WTC11 (cell line): ENCODE data around the gene INAFM2. TPM values are rescaled to one million over a fixed set of nuclear protein-coding genes. Genes with fewer than 3 reads are reported as not detected.

Experiments used
- ATAC-seq: fragments of 200-7000 bp; cut with Tn5 transposase; 2 replicates; pipeline ENCODE4 v1.10.0; 2021; ENCODE audit warnings: mild to moderate bottlenecking, moderate library complexity
- CTCF ChIA-PET: fragments of 300-600 bp; sonication (Branson Sonifier 250); formaldehyde crosslinking; loops from one replicate; lab custom pipeline; 2021; ENCODE audit warnings: antibody characterized with exemption; lab: Charles Lee
- POLR2A ChIA-PET: fragments of 350-600 bp; sonication (Branson Sonifier 250); formaldehyde crosslinking; loops from one replicate; lab custom pipeline; 2021; ENCODE audit warnings: antibody characterized with exemption; lab: Charles Lee
- DNase-seq: peaks from one replicate; pipeline ENCODE4 v3.0.0; 2021; ENCODE audit warnings: low spot score
- H3K27ac Mint-ChIP-seq: 2 replicates; pipeline ENCODE4 v1.8.0; 2021; ENCODE audit warnings: mixed read lengths
- H3K27me3 Mint-ChIP-seq: 2 replicates; pipeline ENCODE4 v1.8.0; 2021; ENCODE audit warnings: low read depth, mild to moderate bottlenecking, moderate library complexity, mixed read lengths
- H3K36me3 Mint-ChIP-seq: 2 replicates; pipeline ENCODE4 v1.8.0; 2021; ENCODE audit warnings: mixed read lengths
- H3K4me1 Mint-ChIP-seq: 2 replicates; pipeline ENCODE4 v1.8.0; 2022; ENCODE audit warnings: mixed read lengths
- H3K4me3 Mint-ChIP-seq: 2 replicates; pipeline ENCODE4 v1.8.0; 2021; ENCODE audit warnings: mild to moderate bottlenecking, moderate library complexity, mixed read lengths
- H3K9me3 Mint-ChIP-seq: 2 replicates; pipeline ENCODE4 v1.8.0; 2021; ENCODE audit warnings: mixed read lengths
- CREB1 ChIP-seq: sonication (generic); formaldehyde crosslinking; IDR thresholded peaks from 2 replicates; pipeline ENCODE4 v1.8.0; 2023; ENCODE audit warnings: mild to moderate bottlenecking, missing genetic modification reagents
- CREM ChIP-seq: sonication (generic); formaldehyde crosslinking; IDR thresholded peaks from 2 replicates; pipeline ENCODE4 v1.8.1; 2022; ENCODE audit warnings: mild to moderate bottlenecking, missing genetic modification reagents, moderate library complexity
- ETV6 ChIP-seq: sonication (generic); formaldehyde crosslinking; IDR thresholded peaks from 2 replicates; pipeline ENCODE4 v1.8.1; 2022; ENCODE audit warnings: mild to moderate bottlenecking, missing genetic modification reagents
- FOXJ3 ChIP-seq: sonication (generic); formaldehyde crosslinking; IDR thresholded peaks from 2 replicates; pipeline ENCODE4 v1.9.0; 2021; ENCODE audit warnings: missing genetic modification reagents, mild to moderate bottlenecking, borderline replicate concordance
- GTF2I ChIP-seq: fragments of 250-450 bp; sonication (Bioruptor Pico); conservative IDR thresholded peaks from 2 replicates; pipeline ENCODE4 v1.4.0; 2021; ENCODE audit warnings: mild to moderate bottlenecking
- JAZF1 ChIP-seq: fragments of 250-450 bp; sonication (Bioruptor Pico); IDR thresholded peaks from 2 replicates; pipeline ENCODE4 v1.9.0; 2021; ENCODE audit warnings: moderate library complexity, mild to moderate bottlenecking, inconsistent platforms
- NFYB ChIP-seq: sonication (generic); formaldehyde crosslinking; conservative IDR thresholded peaks from 2 replicates; pipeline ENCODE4 v1.8.0; 2022; ENCODE audit warnings: low read depth, missing genetic modification reagents
- PRRX2 ChIP-seq: fragments of 250-450 bp; sonication (Bioruptor Pico); IDR thresholded peaks from 2 replicates; pipeline ENCODE4 v1.8.0; 2021; ENCODE audit warnings: mild to moderate bottlenecking
- RELA ChIP-seq: sonication (generic); formaldehyde crosslinking; IDR thresholded peaks from 2 replicates; pipeline ENCODE4 v1.8.1; 2022; ENCODE audit warnings: missing genetic modification reagents, mild to moderate bottlenecking, borderline replicate concordance
- RORB ChIP-seq: fragments of 250-450 bp; sonication (Bioruptor Pico); IDR thresholded peaks from 2 replicates; pipeline ENCODE4 v1.9.0; 2021; ENCODE audit warnings: mild to moderate bottlenecking
- STAT6 ChIP-seq: sonication (generic); formaldehyde crosslinking; conservative IDR thresholded peaks from 2 replicates; pipeline ENCODE4 v1.8.1; 2023; ENCODE audit warnings: mild to moderate bottlenecking, low read depth, missing genetic modification reagents, moderate library complexity
- TEAD4 ChIP-seq: sonication (generic); formaldehyde crosslinking; IDR thresholded peaks from 2 replicates; pipeline ENCODE4 v1.8.0; 2022; ENCODE audit warnings: mild to moderate bottlenecking, missing genetic modification reagents
- ZBTB43 ChIP-seq: sonication (generic); formaldehyde crosslinking; IDR thresholded peaks from 2 replicates; pipeline ENCODE4 v1.8.1; 2023; ENCODE audit warnings: mild to moderate bottlenecking, missing genetic modification reagents
- ZNF232 ChIP-seq: sonication (generic); formaldehyde crosslinking; IDR thresholded peaks from 2 replicates; pipeline ENCODE4 v1.8.0; 2022; ENCODE audit warnings: mild to moderate bottlenecking, missing genetic modification reagents
- ZNF423 ChIP-seq: fragments of 250-450 bp; sonication (Bioruptor Pico); IDR thresholded peaks from 2 replicates; pipeline ENCODE4 v2.1.2; 2022; ENCODE audit warnings: mild to moderate bottlenecking, moderate library complexity
- total RNA-seq: library from RNA; stranded (reverse); gene quantifications from 3 replicates; pipeline ENCODE4 v1.2.3, GENCODE V29; 2021
- TF ChIP-seq, protein P1 (sequence below): fragments of 200-600 bp; IDR thresholded peaks from 2 replicates; pipeline ENCODE4 v1.8.0; 2022; ENCODE audit warnings: antibody characterized with exemption
- TF ChIP-seq, protein P2 (sequence below): fragments of 250-450 bp; sonication (Bioruptor Pico); IDR thresholded peaks from 2 replicates; pipeline ENCODE4 v1.8.0; 2021; ENCODE audit warnings: mild to moderate bottlenecking
- TF ChIP-seq, protein P3 (sequence below): sonication (generic); formaldehyde crosslinking; IDR thresholded peaks from 2 replicates; pipeline ENCODE4 v1.8.0; 2023; ENCODE audit warnings: missing genetic modification reagents
- TF ChIP-seq, protein P4 (sequence below): sonication (generic); formaldehyde crosslinking; IDR thresholded peaks from 2 replicates; pipeline ENCODE4 v1.8.0; 2022; ENCODE audit warnings: mild to moderate bottlenecking, missing genetic modification reagents

INAFM2 gene
- total RNA-seq, 1 experiment from 2014 or later = 34.2 TPM

DNA sequence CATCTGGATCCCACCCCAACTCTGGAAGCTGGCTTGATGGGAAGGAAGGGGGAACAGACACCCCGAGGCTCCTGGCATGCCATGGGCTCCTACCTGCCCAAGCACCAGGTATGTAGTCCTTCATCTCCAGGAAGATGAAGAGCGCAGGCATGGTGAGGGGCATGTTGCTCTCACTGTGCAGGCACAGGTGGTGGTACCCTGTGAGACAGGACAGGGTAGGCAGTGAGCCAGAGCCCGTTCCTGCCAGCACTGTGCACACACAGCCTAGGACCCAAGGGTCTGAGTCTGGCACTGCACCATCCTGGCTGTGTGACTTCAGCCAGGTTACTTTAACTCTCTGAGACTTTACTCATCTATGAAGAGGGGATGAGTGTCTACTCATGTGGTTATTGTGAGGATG lies 31.2 kb upstream of the INAFM2 start (continued):
- TF ChIP-seq CREB1 (CRISPR knock-in tag) = no peak
- TF ChIP-seq, all 79 proteins: peak for 0

DNA sequence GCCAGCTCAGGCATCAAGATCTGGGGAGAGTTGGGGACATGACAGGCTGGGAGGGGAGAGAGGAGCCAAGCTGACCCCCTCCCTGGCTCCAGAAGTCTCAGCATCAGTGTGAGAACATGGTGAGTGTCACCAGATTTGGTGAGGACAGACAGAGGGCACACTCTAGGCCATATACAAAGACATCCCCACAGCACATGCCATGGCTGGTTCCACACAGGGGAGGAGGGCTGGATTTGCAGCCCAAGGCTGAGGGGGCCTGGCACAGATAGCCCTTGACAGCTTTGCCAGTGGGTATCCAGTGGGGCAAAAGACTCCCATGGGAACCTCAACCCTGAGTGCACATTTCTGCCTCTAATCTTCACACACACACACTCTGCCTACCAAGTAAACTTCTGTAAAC lies 30.5 kb upstream of the INAFM2 start:
- ATAC-seq (no peak), DNase-seq (no peak)
- Mint-ChIP-seq H3K4me1 (peaks cover 27% of the 10 kb centered on the region), H3K27me3 (peaks cover 42% of the 10 kb centered on the region), H3K4me3 (no peak overlapping the region), H3K36me3 (no peaks in the 10 kb centered on the region), H3K27ac (no peak overlapping the region), H3K9me3 (no peaks in the 10 kb centered on the region)
- TF ChIP-seq, protein P1, sequence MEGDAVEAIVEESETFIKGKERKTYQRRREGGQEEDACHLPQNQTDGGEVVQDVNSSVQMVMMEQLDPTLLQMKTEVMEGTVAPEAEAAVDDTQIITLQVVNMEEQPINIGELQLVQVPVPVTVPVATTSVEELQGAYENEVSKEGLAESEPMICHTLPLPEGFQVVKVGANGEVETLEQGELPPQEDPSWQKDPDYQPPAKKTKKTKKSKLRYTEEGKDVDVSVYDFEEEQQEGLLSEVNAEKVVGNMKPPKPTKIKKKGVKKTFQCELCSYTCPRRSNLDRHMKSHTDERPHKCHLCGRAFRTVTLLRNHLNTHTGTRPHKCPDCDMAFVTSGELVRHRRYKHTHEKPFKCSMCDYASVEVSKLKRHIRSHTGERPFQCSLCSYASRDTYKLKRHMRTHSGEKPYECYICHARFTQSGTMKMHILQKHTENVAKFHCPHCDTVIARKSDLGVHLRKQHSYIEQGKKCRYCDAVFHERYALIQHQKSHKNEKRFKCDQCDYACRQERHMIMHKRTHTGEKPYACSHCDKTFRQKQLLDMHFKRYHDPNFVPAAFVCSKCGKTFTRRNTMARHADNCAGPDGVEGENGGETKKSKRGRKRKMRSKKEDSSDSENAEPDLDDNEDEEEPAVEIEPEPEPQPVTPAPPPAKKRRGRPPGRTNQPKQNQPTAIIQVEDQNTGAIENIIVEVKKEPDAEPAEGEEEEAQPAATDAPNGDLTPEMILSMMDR = no peak
- TF ChIP-seq RORB (CRISPR knock-in tag) (no peak), ETV6 (CRISPR knock-in tag) (no peak), GTF2I (no peak), ZNF232 (no peak)
- TF ChIP-seq, protein P2, sequence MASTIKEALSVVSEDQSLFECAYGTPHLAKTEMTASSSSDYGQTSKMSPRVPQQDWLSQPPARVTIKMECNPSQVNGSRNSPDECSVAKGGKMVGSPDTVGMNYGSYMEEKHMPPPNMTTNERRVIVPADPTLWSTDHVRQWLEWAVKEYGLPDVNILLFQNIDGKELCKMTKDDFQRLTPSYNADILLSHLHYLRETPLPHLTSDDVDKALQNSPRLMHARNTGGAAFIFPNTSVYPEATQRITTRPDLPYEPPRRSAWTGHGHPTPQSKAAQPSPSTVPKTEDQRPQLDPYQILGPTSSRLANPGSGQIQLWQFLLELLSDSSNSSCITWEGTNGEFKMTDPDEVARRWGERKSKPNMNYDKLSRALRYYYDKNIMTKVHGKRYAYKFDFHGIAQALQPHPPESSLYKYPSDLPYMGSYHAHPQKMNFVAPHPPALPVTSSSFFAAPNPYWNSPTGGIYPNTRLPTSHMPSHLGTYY (CRISPR knock-in tag) = no peak
- TF ChIP-seq, protein P3, sequence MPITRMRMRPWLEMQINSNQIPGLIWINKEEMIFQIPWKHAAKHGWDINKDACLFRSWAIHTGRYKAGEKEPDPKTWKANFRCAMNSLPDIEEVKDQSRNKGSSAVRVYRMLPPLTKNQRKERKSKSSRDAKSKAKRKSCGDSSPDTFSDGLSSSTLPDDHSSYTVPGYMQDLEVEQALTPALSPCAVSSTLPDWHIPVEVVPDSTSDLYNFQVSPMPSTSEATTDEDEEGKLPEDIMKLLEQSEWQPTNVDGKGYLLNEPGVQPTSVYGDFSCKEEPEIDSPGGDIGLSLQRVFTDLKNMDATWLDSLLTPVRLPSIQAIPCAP (CRISPR knock-in tag) = no peak
- ChIA-PET POLR2A (interaction anchor here (1.0 kb wide), 1 partner anchor 8 kb away, joined by 3 read pairs; no protein-coding TSS in a partner anchor), CTCF (interaction anchor here (0.6 to 13.0 kb wide), 6 partner anchors 13 to 160 kb away, joined by 3 to 341 read pairs (median 6); partner anchors contain the start of genes INAFM2 and PLCB2)

GRCh38 chr15:40293905-40294895 lies 29.3 kb upstream of the INAFM2 start:
- H3K4me3 Mint-ChIP-seq = no peak overlapping the region
- no peak for DNase-seq

DNA sequence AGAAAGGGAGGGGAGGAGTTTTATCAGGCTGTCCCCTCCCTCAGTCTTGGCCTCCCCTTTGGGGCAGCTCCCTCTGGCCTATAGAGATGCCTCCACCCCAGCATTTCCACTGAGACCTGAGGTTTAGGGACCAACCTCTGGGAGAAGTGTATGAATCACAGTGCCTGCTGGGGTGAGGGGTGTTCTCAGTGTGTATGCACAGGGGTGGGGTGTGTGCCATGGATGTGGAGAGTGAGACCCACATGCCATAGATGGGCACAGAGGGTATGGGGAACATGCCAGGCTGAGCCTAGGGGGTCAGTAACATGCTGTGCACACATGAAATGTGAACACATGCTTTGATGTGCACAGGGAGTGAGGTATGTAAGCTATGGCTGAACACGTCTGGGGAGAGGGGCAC lies 28.2 kb upstream of the INAFM2 start:
- peaks cover 23% of the 10 kb centered on the region for H3K4me1 Mint-ChIP-seq
- H3K36me3 Mint-ChIP-seq = peaks cover 13% of the 10 kb centered on the region
- DNase-seq = no peak
- CTCF ChIA-PET = interaction anchor here (1.0 to 4.3 kb wide), 3 partner anchors 13 to 21 kb away, joined by 3 to 23 read pairs (median 18); partner anchors contain the start of gene PLCB2
- no peak overlapping the region for H3K4me3 Mint-ChIP-seq
- H3K27me3 Mint-ChIP-seq = peaks cover 29% of the 10 kb centered on the region
- POLR2A ChIA-PET = no interaction called here
- no peak overlapping the region for H3K27ac Mint-ChIP-seq
- H3K9me3 Mint-ChIP-seq = peaks cover 11% of the 10 kb centered on the region
- ATAC-seq = no peak
- TF ChIP-seq, protein P4, sequence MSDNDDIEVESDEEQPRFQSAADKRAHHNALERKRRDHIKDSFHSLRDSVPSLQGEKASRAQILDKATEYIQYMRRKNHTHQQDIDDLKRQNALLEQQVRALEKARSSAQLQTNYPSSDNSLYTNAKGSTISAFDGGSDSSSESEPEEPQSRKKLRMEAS (CRISPR knock-in tag) = no peak
- TF ChIP-seq ZBTB43 (CRISPR knock-in tag) (no peak), NFYB (no peak), TEAD4 (CRISPR knock-in tag) (no peak), RORB (CRISPR knock-in tag) (no peak), RELA (CRISPR knock-in tag) (no peak), FOXJ3 (CRISPR knock-in tag) (no peak), ETV6 (CRISPR knock-in tag) (no peak), PRRX2 (CRISPR knock-in tag) (no peak), JAZF1 (CRISPR knock-in tag) (no peak), STAT6 (CRISPR knock-in tag) (no peak), CREB1 (CRISPR knock-in tag) (no peak), CREM (no peak), ZNF423 (CRISPR knock-in tag) (no peak)

More at GRCh38 chr15:40293905-40294895, 29.3 kb upstream of the INAFM2 start:
- POLR2A ChIA-PET = interaction anchor here (1.0 kb wide), 1 partner anchor 9 kb away, joined by 3 read pairs; no protein-coding TSS in a partner anchor
- CTCF ChIA-PET = interaction anchor here (1.0 to 13.0 kb wide), 7 partner anchors 12 to 29 kb away, joined by 3 to 341 read pairs (median 8); partner anchors contain the start of genes INAFM2 and PLCB2
- TF ChIP-seq, protein P4 (CRISPR knock-in tag) = no peak
- ATAC-seq = no peak
- Mint-ChIP-seq H3K27ac (no peak overlapping the region), H3K36me3 (peaks cover 5% of the 10 kb centered on the region), H3K27me3 (peaks cover 40% of the 10 kb centered on the region), H3K4me1 (peaks cover 27% of the 10 kb centered on the region), H3K9me3 (peaks cover 3% of the 10 kb centered on the region)
